ENCODE measurements around the gene TMEM106A.
"Not testable (repeated sequence)": the region's sequence is repeated elsewhere in the genome, so short reads cannot be mapped to it uniquely, and the experiment has no call there.

The TMEM106A gene

GRCh38 chr17:43199633-43200032 is 12.0 kb upstream of the TMEM106A start:
- no peak for DNase-seq (ENCODE audit: low read depth, low spot score)
- no peak for TF ChIP-seq CTCF (IDR thresholded peaks at IDR 0.05; ENCODE audit: low read depth, low read length)
- no peak overlapping the region for H3K4me3 ChIP-seq (ENCODE audit: low read depth, low read length)
- in situ Hi-C loops (cut with HindIII; ENCODE audit: low sequenced_read_pairs) = no loop called here

- in situ Hi-C loops (cut with HindIII; ENCODE audit: low sequenced_read_pairs) = no loop called here
- H3K4me3 ChIP-seq (ENCODE audit: low read depth, low read length) = no peak overlapping the region
- TF ChIP-seq CTCF (IDR thresholded peaks at IDR 0.05; ENCODE audit: low read depth, low read length) = no peak
- DNase-seq (ENCODE audit: low read depth, low spot score) = no peak
Observed at GRCh38 chr17:43200127-43200526, 11.5 kb upstream of the TMEM106A start.

- in situ Hi-C loops (cut with HindIII; ENCODE audit: low sequenced_read_pairs); H3K4me3 ChIP-seq (ENCODE audit: low read depth, low read length); DNase-seq (ENCODE audit: low read depth, low spot score): not testable (repeated sequence)
Observed at GRCh38 chr17:43203013-43203412, 8.7 kb upstream of the TMEM106A start.

GRCh38 chr17:43210576-43210975 is 1.1 kb upstream of the TMEM106A start:
- no peak overlapping the region for H3K4me3 ChIP-seq (ENCODE audit: low read depth, low read length)
- in situ Hi-C loops (cut with HindIII; ENCODE audit: low sequenced_read_pairs) = no loop called here
- no peak for DNase-seq (ENCODE audit: low read depth, low spot score)
- no peak for TF ChIP-seq CTCF (IDR thresholded peaks at IDR 0.05; ENCODE audit: low read depth, low read length)

GRCh38 chr17:43211123-43211479 is 574 bp upstream of the TMEM106A start:
- H3K4me3 ChIP-seq (ENCODE audit: low read depth, low read length) = peak overlapping the region; percentile 68

GRCh38 chr17:43212641-43213490 is 1.2 kb downstream of the TMEM106A start:
- H3K4me3 ChIP-seq (ENCODE audit: low read depth, low read length) = peak overlapping the region; percentile 68
- no peak for DNase-seq (ENCODE audit: low read depth, low spot score)
- in situ Hi-C loops (cut with HindIII; ENCODE audit: low sequenced_read_pairs) = no loop called here
- no peak for TF ChIP-seq CTCF (IDR thresholded peaks at IDR 0.05; ENCODE audit: low read depth, low read length)

More at GRCh38 chr17:43211123-43211479, 574 bp upstream of the TMEM106A start:
- TF ChIP-seq CTCF (IDR thresholded peaks at IDR 0.05; ENCODE audit: low read depth, low read length) = no peak
- in situ Hi-C loops (cut with HindIII; ENCODE audit: low sequenced_read_pairs) = no loop called here
- no peak for DNase-seq (ENCODE audit: low read depth, low spot score)

- in situ Hi-C loops (cut with HindIII; ENCODE audit: low sequenced_read_pairs) = no loop called here
- no peak for TF ChIP-seq CTCF (IDR thresholded peaks at IDR 0.05; ENCODE audit: low read depth, low read length)
- DNase-seq (ENCODE audit: low read depth, low spot score) = no peak
- no peak overlapping the region for H3K4me3 ChIP-seq (ENCODE audit: low read depth, low read length)
Observed at GRCh38 chr17:43213545-43213944, 1.9 kb downstream of the TMEM106A start.

All from astrocyte of the spinal cord (primary cell).